LNCaP clone FGC (cell line): ENCODE data around the gene HCRT.

Source experiments
- DNase-seq: peaks from one replicate; pipeline ENCODE4 v3.0.0-alpha.2; 2011; ENCODE audit warnings: low read depth
- H3K4me3 ChIP-seq: 2 replicates; pipeline ENCODE4 v1.5.1; 2011; ENCODE audit warnings: mild to moderate bottlenecking, low read depth, low read length, control low read depth
- TF ChIP-seq, protein P1 (sequence below): IDR thresholded peaks from 2 replicates; pipeline ENCODE4 v1.5.1; 2012; ENCODE audit warnings: mild to moderate bottlenecking; ENCODE audit not compliant: control insufficient read depth, insufficient read depth; ENCODE audit errors: extremely low read depth

The HCRT gene

DNA sequence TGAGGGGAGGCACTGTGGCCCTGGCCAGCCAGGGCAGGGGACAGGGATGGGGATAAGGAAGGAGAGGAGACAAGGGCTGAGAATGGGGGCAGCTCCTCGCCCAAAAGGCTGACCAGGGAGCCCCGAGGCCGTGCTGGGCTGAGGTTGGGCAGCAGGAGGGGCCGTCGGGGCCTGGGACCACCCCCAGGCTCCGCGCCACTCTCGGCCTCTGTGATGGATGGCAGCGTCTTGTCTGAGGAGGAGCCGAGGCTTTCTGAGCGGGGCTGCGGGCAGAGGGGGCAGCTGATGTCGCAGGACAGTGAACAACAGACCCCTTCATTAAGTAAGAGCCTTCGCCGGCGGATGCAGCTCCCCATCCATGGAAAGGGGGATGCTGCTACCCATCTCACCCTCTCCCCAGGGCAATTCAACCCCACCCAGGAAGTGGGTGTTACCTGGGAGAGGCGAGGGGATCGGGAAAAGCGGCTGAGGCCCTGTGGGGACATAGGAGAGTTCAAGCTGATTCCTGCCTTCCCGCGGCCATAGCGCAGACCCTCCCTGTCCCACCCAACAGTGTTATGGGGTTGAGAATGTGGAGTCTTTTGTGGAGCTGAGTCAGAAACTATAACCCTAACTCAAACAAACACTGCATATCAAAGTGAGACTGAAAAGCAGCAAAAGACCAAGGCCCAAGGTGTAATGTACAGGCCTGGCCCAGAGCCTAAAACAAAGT lies 21.4 kb downstream of the HCRT start:
- DNase-seq: no peak
- H3K4me3 ChIP-seq: no peak overlapping the region
- TF ChIP-seq, protein P1, sequence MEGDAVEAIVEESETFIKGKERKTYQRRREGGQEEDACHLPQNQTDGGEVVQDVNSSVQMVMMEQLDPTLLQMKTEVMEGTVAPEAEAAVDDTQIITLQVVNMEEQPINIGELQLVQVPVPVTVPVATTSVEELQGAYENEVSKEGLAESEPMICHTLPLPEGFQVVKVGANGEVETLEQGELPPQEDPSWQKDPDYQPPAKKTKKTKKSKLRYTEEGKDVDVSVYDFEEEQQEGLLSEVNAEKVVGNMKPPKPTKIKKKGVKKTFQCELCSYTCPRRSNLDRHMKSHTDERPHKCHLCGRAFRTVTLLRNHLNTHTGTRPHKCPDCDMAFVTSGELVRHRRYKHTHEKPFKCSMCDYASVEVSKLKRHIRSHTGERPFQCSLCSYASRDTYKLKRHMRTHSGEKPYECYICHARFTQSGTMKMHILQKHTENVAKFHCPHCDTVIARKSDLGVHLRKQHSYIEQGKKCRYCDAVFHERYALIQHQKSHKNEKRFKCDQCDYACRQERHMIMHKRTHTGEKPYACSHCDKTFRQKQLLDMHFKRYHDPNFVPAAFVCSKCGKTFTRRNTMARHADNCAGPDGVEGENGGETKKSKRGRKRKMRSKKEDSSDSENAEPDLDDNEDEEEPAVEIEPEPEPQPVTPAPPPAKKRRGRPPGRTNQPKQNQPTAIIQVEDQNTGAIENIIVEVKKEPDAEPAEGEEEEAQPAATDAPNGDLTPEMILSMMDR: no peak

DNA sequence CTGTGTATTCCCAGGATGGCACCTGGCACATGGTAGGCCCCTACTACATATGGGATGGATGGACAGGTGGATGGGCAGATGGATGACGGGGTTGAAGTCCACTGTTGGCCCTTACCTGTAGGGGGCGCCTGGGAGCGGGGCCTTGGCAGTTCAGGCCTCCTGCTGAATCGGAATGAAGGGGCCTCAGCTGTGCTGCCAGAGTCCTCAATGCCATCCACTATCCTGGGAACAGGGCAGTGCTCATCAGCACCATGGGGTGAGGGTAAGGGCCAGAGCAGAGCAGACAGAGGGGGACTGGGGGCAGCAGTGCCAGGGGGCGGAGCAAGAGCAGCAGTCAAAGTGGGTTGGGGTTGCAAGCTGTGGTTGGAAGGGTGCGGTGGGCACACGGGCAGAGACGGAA lies 22.1 kb downstream of the HCRT start:
- H3K4me3 ChIP-seq: no peak overlapping the region
- no peak for DNase-seq
- TF ChIP-seq, protein P1: 0 out of 2 replicates have a peak, but pooled peaks have one; percentile 19

DNA sequence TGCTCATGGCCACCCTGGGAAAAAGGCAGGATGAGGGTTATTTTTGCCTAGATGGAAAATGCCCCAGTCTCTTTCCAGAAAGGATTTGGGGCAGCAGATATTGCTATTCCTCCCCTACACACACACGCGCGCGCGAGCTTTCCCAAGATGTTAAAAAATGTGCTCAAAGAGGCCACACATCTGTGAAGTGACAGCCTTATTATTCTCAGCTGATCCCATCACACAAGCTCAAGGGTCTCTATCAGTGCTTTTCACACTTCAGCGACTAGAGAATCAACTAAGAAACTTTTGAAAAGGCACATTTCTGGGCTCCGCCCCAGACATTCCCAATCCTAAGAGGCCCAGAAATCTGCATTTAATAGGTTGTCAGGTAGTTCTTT lies 24.7 kb downstream of the HCRT start:
- no peak for DNase-seq
- no peak overlapping the region for H3K4me3 ChIP-seq
- TF ChIP-seq, protein P1: no peak

GRCh38 chr17:42159796-42160530 lies 25.3 kb downstream of the HCRT start:
- DNase-seq: no peak
- TF ChIP-seq, protein P1: no peak
- no peak overlapping the region for H3K4me3 ChIP-seq

GRCh38 chr17:42155614-42156045 lies 29.6 kb downstream of the HCRT start:
- no peak for DNase-seq
- TF ChIP-seq, protein P1: no peak
- no peak overlapping the region for H3K4me3 ChIP-seq

- TF ChIP-seq, protein P1: no peak
- no peak for DNase-seq
These were observed 31.1 kb downstream of the HCRT start for GRCh38 chr17:42153919-42154742.

More at GRCh38 chr17:42153919-42154742, 31.1 kb downstream of the HCRT start:
- peak overlapping the region; percentile 100 for H3K4me3 ChIP-seq
